HG03469 (cell line): ENCODE results near the gene TOX2.

Experiments used
- ATAC-seq: cut with Tn5 transposase; IDR thresholded peaks from one replicate; pipeline ENCODE4 v1.9.1; 2021; ENCODE audit warnings: mild to moderate bottlenecking, moderate library complexity, moderate number of reproducible peaks; ENCODE audit not compliant: unreplicated experiment

Gene TOX2

GRCh38 chr20:44073011-44073674, 158.5 kb downstream of the TOX2 start:
- no peak for ATAC-seq

- no peak for ATAC-seq
These were observed 159.0 kb downstream of the TOX2 start for GRCh38 chr20:44073675-44074071.

- ATAC-seq = no peak
These were observed 159.8 kb downstream of the TOX2 start for GRCh38 chr20:44074252-44075151.

- no peak for ATAC-seq
These were observed 160.7 kb downstream of the TOX2 start for GRCh38 chr20:44075191-44075949.

- ATAC-seq = no peak
These were observed 161.2 kb downstream of the TOX2 start for GRCh38 chr20:44075950-44076232.

- ATAC-seq = no peak
These were observed 164.6 kb downstream of the TOX2 start for GRCh38 chr20:44079291-44079690.

- ATAC-seq = no peak
These were observed 165.4 kb downstream of the TOX2 start for GRCh38 chr20:44080064-44080463.

GRCh38 chr20:44080646-44081267, 166.1 kb downstream of the TOX2 start:
- no peak for ATAC-seq

GRCh38 chr20:44081476-44081875, 166.8 kb downstream of the TOX2 start:
- ATAC-seq = no peak

- ATAC-seq = no peak
These were observed 167.2 kb downstream of the TOX2 start for GRCh38 chr20:44081888-44082287.

GRCh38 chr20:44083220-44083933, 168.7 kb downstream of the TOX2 start:
- ATAC-seq = no peak

GRCh38 chr20:44084439-44084838, 169.8 kb downstream of the TOX2 start:
- ATAC-seq = no peak

GRCh38 chr20:44084891-44085290, 170.2 kb downstream of the TOX2 start:
- ATAC-seq = no peak

GRCh38 chr20:44085616-44086434, 171.2 kb downstream of the TOX2 start:
- ATAC-seq = no peak

- no peak for ATAC-seq
These were observed 172.6 kb downstream of the TOX2 start for GRCh38 chr20:44087051-44087856.

- ATAC-seq = no peak
These were observed 173.1 kb downstream of the TOX2 start for GRCh38 chr20:44087857-44088120.

- no peak for ATAC-seq
These were observed 175.5 kb downstream of the TOX2 start for GRCh38 chr20:44089987-44090674.

- no peak for ATAC-seq
These were observed 176.4 kb downstream of the TOX2 start for GRCh38 chr20:44091026-44091425.
